ENCODE measurements around the gene GABPB2. TPM values are rescaled to one million over a fixed set of nuclear protein-coding genes. Genes with fewer than 3 reads are reported as not detected.

GABPB2 gene
- total and polyA plus RNA-seq, 2 experiments from 2014 or later, result 1.1 to 2.6 TPM

DNA sequence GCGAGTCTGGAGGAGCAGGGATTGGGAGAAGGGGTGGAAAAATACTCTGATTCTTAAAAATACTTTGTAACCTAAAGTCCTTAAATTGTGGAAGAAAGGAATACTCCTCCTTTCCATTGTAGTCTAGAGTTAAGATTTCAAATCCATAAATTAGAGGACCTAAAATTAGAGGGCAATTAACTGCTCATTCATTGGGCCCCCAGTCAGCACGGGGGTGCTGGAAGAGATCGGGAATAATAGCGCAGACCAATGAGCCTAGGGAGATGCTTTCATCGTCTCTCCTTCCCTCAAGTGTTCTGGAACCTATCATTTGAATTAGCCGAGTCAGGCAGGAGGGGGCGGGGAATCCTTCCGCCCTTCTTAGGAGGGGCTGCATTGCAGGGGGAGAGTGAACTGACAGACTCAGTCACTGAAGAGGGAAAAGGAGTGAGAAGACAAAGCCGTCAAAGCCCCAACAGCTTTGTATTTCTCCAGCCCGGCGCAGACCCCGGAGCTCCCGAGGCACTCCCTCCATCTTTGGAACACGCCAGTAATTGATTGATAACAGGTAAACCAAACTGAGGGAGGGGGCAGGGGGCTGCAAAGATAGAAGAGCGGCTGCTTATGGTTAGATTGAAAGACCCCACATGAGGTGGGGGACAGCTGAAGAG, 10.4 kb upstream of the GABPB2 start, which contains the start of gene MLLT11:
Gene MLLT11 (plus strand): TSS at position 391 of the 650 bp plus-strand sequence. CDS start 6,828 bp downstream, outside the sequence.
- peak within 1 kb of the TSS; percentile 93 for H3K27ac Mint-ChIP-seq
- H3K4me3 Mint-ChIP-seq, result peak within 1 kb of the TSS; percentile 90
- Histone ChIP-seq H2AFZ (peak within 1 kb of the TSS; percentile 72; the same call in 1 of the 2 replicates), H3K9me2 (ENCODE audit: insufficient read depth) (no peaks in the 10 kb centered on the region), H4K20me1 (replicated peaks; ENCODE audit: insufficient read depth) (peaks cover 19% of the 10 kb centered on the region), H3K27me3 (ENCODE audit: insufficient read depth) (no peaks in the 10 kb centered on the region), H3K27ac (ENCODE audit: low read depth) (peak within 1 kb of the TSS; percentile 86), H3K79me2 (replicated peaks; ENCODE audit: insufficient read depth) (peaks cover 87% of the 10 kb centered on the region), H3K4me1 (ENCODE audit: insufficient read depth) (peaks cover 29% of the 10 kb centered on the region), H3K4me3 (peak within 1 kb of the TSS; percentile 72), H3K36me3 (ENCODE audit: insufficient read depth) (peaks cover 8% of the 10 kb centered on the region), H3K4me2 (peak within 1 kb of the TSS; percentile 87), H3F3A (replicated peaks; ENCODE audit: low read depth) (peaks cover 17% of the 10 kb centered on the region; the same call in 1 of the 2 replicates)
- TF ChIP-seq POLR2AphosphoS5 (IDR thresholded peaks at IDR 0.05; ENCODE audit: low read depth) (peak; percentile 79), NANOG (IDR thresholded peaks at IDR 0.05; ENCODE audit: borderline replicate concordance) (no peak)
- TF ChIP-seq, protein P1, sequence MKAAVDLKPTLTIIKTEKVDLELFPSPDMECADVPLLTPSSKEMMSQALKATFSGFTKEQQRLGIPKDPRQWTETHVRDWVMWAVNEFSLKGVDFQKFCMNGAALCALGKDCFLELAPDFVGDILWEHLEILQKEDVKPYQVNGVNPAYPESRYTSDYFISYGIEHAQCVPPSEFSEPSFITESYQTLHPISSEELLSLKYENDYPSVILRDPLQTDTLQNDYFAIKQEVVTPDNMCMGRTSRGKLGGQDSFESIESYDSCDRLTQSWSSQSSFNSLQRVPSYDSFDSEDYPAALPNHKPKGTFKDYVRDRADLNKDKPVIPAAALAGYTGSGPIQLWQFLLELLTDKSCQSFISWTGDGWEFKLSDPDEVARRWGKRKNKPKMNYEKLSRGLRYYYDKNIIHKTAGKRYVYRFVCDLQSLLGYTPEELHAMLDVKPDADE (IDR thresholded peaks at IDR 0.05), result 0 out of 2 replicates have a peak, but pooled peaks have one; percentile 32
- no peaks in the 10 kb centered on the region for H3K9me3 Mint-ChIP-seq
- peaks cover 39% of the 10 kb centered on the region for H3K36me3 Mint-ChIP-seq (ENCODE audit: low read depth)
- peaks cover 48% of the 10 kb centered on the region for H3K4me1 Mint-ChIP-seq
- ATAC-seq, result peak; percentile 68
- H3K27me3 Mint-ChIP-seq (ENCODE audit: insufficient read depth, low read depth, poor library complexity), result peaks cover 19% of the 10 kb centered on the region
- DNase-seq (ENCODE audit: low spot score), result peak; percentile 94

- Mint-ChIP-seq H3K4me1 (peaks cover 46% of the 10 kb centered on the region), H3K9me3 (no peaks in the 10 kb centered on the region), H3K36me3 (ENCODE audit: low read depth) (peaks cover 36% of the 10 kb centered on the region), H3K27me3 (ENCODE audit: insufficient read depth, low read depth, poor library complexity) (peaks cover 19% of the 10 kb centered on the region), H3K4me3 (peak overlapping the region; percentile 90), H3K27ac (peak overlapping the region; percentile 93)
- Histone ChIP-seq H3K27me3 (ENCODE audit: insufficient read depth) (no peaks in the 10 kb centered on the region), H3K4me3 (peak overlapping the region; percentile 72), H3K4me2 (peak overlapping the region; percentile 87), H4K20me1 (replicated peaks; ENCODE audit: insufficient read depth) (peaks cover 19% of the 10 kb centered on the region), H3K4me1 (ENCODE audit: insufficient read depth) (peaks cover 29% of the 10 kb centered on the region), H3K79me2 (replicated peaks; ENCODE audit: insufficient read depth) (peaks cover 90% of the 10 kb centered on the region), H3F3A (replicated peaks; ENCODE audit: low read depth) (peaks cover 10% of the 10 kb centered on the region; the same call in 1 of the 2 replicates), H2AFZ (0 out of 2 replicates have a peak overlapping the region, but pooled peaks have one; percentile 33), H3K36me3 (ENCODE audit: insufficient read depth) (peaks cover 3% of the 10 kb centered on the region; the same call in 1 of the 2 replicates), H3K9me2 (ENCODE audit: insufficient read depth) (no peaks in the 10 kb centered on the region), H3K27ac (ENCODE audit: low read depth) (peak overlapping the region; percentile 86)
- no peak for DNase-seq (ENCODE audit: low spot score)
- TF ChIP-seq CTCF (conservative IDR thresholded peaks at IDR 0.05; ENCODE audit: low read depth in 2 of 2), result peak in 1 of 2 experiments; percentile 24; a peak in 1 of 4 replicates
- TF ChIP-seq REST (IDR thresholded peaks at IDR 0.05; ENCODE audit: unreplicated experiment), result no peak
- no peak for ATAC-seq
Observed at GRCh38 chr1:151060657-151061421, 9.7 kb upstream of the GABPB2 start.

All from GM23338 (cell line).